Panc1 (cell line): ENCODE data around the gene ADAMTS13. TPM values are rescaled to one million over a fixed set of nuclear protein-coding genes. Genes with fewer than 3 reads are reported as not detected.

ENCODE experiments used
- ATAC-seq: fragments of 200-7000 bp; cut with Tn5 transposase; 2 replicates; pipeline ENCODE4 v1.9.1; 2020; ENCODE audit warnings: mild to moderate bottlenecking, moderate library complexity
- BruUV-seq: library from RNA; stranded (reverse); fragments of 400-500 nt; replicated peaks from 2 replicates; lab custom pipeline; 2021; lab: Mats Ljungman, UMichigan
- CTCF ChIA-PET: fragments of 300-600 bp; sonication (Branson Sonifier 250); formaldehyde crosslinking; loops from one replicate; lab custom pipeline; 2022; ENCODE audit warnings: antibody characterized with exemption; lab: Charles Lee
- POLR2A ChIA-PET: fragments of 300-600 bp; sonication (Branson Sonifier 250); formaldehyde crosslinking; loops from one replicate; lab custom pipeline; 2022; ENCODE audit warnings: antibody characterized with exemption; lab: Charles Lee
- DNase-seq: peaks from one replicate; pipeline ENCODE4 v3.0.0-alpha.2; 2010; ENCODE audit warnings: low read depth, low spot score
- H3K27ac ChIP-seq: 2 replicates; pipeline ENCODE4 v1.5.1; 2011; ENCODE audit warnings: mild to moderate bottlenecking, low read length, inconsistent platforms
- H3K27me3 ChIP-seq: fragments of 200-500 bp; sonication (Bioruptor generic); 2 replicates; pipeline ENCODE4 v1.6.0; 2014; ENCODE audit warnings: low read length, inconsistent platforms; ENCODE audit not compliant: control insufficient read depth, insufficient read depth
- H3K36me3 ChIP-seq: fragments of 200-500 bp; sonication (Bioruptor generic); 2 replicates; pipeline ENCODE4 v1.5.1; 2014; ENCODE audit warnings: inconsistent platforms, mild to moderate bottlenecking, low read length, moderate library complexity; ENCODE audit not compliant: control insufficient read depth, insufficient read depth
- H3K4me1 ChIP-seq: 2 replicates; pipeline ENCODE4 v1.5.1; 2011; ENCODE audit warnings: inconsistent platforms, mild to moderate bottlenecking, low read length, moderate library complexity; ENCODE audit not compliant: control insufficient read depth, insufficient read depth
- H3K4me3 ChIP-seq, 2 experiments: 2 replicates each; pipeline ENCODE4 v1.5.1; 2011 to 2012; ENCODE audit warnings: low read depth in 2 of 2, low read length in 2 of 2, mild to moderate bottlenecking in 2 of 2, inconsistent platforms in 1 of 2, moderate library complexity in 1 of 2
- H3K9me3 ChIP-seq: fragments of 200-500 bp; sonication (Bioruptor generic); 2 replicates; pipeline ENCODE4 v1.5.1; 2014; ENCODE audit warnings: low read depth, mild to moderate bottlenecking, inconsistent platforms, low read length, moderate library complexity; ENCODE audit not compliant: control insufficient read depth, insufficient read depth
- POLR2AphosphoS5 ChIP-seq: IDR thresholded peaks from 2 replicates; pipeline ENCODE4 v1.6.1; 2012; ENCODE audit warnings: mild to moderate bottlenecking, low read depth, low read length, moderate library complexity
- REST ChIP-seq, 2 experiments: IDR thresholded peaks; 2 replicates each; pipeline ENCODE4 v1.6.1; 2011 to 2012; ENCODE audit warnings: low read depth in 2 of 2, control low read depth in 1 of 2, low read length in 1 of 2, mild to moderate bottlenecking in 1 of 2, moderate library complexity in 1 of 2; ENCODE audit not compliant: insufficient read depth in 1 of 2
- SIN3A ChIP-seq: IDR thresholded peaks from 2 replicates; pipeline ENCODE4 v1.6.1; 2012; ENCODE audit warnings: low read depth, mild to moderate bottlenecking, low read length, moderate library complexity, borderline replicate concordance; ENCODE audit not compliant: insufficient read depth
- TCF7L2 ChIP-seq: IDR thresholded peaks from 2 replicates; pipeline ENCODE4 v1.6.1; 2011; ENCODE audit warnings: mild to moderate bottlenecking, low read depth, low read length, inconsistent platforms
- in situ Hi-C: cut with HindIII; loops from 2 replicates; pipeline ENCODE4 v1.10.0; 2016; ENCODE audit warnings: low sequenced_read_pairs, low pct_unique_long_range_greater_than_20kb
- intact Hi-C: fragments of 100-400 bp; cut with micrococcal nuclease; formaldehyde crosslinking; loops from one replicate; pipeline ENCODE4 v1.10.0; 2022; ENCODE audit not compliant: unreplicated experiment
- total RNA-seq: library from RNA; stranded (reverse); gene quantifications from one replicate; pipeline ENCODE4 v1.2.1, GENCODE V29; 2021; ENCODE audit not compliant: unreplicated experiment
- TF ChIP-seq, protein P1 (sequence below): fragments of 450-650 bp; IDR thresholded peaks from 2 replicates; pipeline ENCODE4 v1.5.1; 2017; ENCODE audit warnings: mild to moderate bottlenecking

Gene ADAMTS13
- total RNA-seq, 1 experiment from 2014 or later = 3.4 TPM

DNA sequence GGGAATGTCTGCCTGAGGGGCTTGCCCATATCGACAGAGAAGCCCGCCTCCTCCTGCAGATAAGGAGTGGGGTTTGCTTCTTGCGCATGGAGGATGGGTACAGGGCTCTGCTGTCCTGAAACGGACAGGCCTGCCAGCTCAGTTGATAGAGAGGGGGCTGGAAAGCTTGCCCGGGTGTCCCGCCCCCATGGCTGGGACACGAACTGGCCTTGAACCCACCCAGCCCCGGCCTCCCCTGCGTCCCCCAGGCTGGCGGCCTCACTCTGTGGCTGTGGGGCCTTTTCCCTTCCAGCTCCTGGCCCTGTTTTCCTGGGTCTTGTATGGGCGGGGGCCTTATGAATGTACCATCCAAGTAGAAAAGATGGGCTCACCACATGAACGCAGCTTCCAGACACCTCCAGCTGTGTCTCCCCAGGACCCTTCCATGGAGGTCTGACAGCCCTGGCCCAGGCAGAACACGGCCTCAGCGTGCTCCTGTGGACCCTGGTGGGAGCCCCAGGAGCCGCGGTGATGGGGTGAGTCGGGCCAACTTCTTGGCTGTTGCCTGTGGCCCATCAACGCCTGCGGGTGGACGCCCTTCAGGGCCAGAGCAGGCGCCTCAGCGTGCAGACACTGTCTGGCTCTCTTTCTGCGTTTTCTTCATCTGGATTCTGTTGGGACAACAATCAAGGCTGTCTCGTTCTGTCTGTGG is 72.6 kb downstream of the ADAMTS13 start:
- ChIA-PET CTCF (no interaction called here), POLR2A (no interaction called here)
- no peaks in the 10 kb centered on the region for H3K36me3 ChIP-seq
- H3K9me3 ChIP-seq = no peaks in the 10 kb centered on the region
- no peak overlapping the region for H3K27ac ChIP-seq
- no peak for ATAC-seq
- H3K4me1 ChIP-seq = no peaks in the 10 kb centered on the region; the same call in 1 of the 2 replicates
- H3K27me3 ChIP-seq = no peaks in the 10 kb centered on the region
- intact Hi-C loops = no loop called here
- TF ChIP-seq TCF7L2 (no peak), SIN3A (no peak), REST (IDR thresholded peaks at IDR 0.05; ENCODE audit: insufficient read depth in 1 of 2, low read depth in 2 of 2, low read length in 1 of 2) (no peak), POLR2AphosphoS5 (no peak)
- TF ChIP-seq, protein P1, sequence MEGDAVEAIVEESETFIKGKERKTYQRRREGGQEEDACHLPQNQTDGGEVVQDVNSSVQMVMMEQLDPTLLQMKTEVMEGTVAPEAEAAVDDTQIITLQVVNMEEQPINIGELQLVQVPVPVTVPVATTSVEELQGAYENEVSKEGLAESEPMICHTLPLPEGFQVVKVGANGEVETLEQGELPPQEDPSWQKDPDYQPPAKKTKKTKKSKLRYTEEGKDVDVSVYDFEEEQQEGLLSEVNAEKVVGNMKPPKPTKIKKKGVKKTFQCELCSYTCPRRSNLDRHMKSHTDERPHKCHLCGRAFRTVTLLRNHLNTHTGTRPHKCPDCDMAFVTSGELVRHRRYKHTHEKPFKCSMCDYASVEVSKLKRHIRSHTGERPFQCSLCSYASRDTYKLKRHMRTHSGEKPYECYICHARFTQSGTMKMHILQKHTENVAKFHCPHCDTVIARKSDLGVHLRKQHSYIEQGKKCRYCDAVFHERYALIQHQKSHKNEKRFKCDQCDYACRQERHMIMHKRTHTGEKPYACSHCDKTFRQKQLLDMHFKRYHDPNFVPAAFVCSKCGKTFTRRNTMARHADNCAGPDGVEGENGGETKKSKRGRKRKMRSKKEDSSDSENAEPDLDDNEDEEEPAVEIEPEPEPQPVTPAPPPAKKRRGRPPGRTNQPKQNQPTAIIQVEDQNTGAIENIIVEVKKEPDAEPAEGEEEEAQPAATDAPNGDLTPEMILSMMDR = no peak
- DNase-seq = no peak
- in situ Hi-C loops = no loop called here
- BruUV-seq = no TSS peak
- no peak overlapping the region for H3K4me3 ChIP-seq

- Histone ChIP-seq H3K27me3 (no peaks in the 10 kb centered on the region), H3K27ac (no peak overlapping the region), H3K4me3 (no peak overlapping the region), H3K36me3 (no peaks in the 10 kb centered on the region), H3K4me1 (no peaks in the 10 kb centered on the region; the same call in 1 of the 2 replicates), H3K9me3 (no peaks in the 10 kb centered on the region)
- ATAC-seq (no peak), DNase-seq (no peak)
- BruUV-seq = no TSS peak
- intact Hi-C loops (no loop called here), in situ Hi-C loops (no loop called here)
- CTCF ChIA-PET = no interaction called here
- TF ChIP-seq SIN3A (no peak), REST (IDR thresholded peaks at IDR 0.05; ENCODE audit: insufficient read depth in 1 of 2, low read depth in 2 of 2, low read length in 1 of 2) (no peak), POLR2AphosphoS5 (no peak), TCF7L2 (no peak)
- TF ChIP-seq, protein P1 = no peak
- POLR2A ChIA-PET = no interaction called here
Observed at GRCh38 chr9:133495327-133496293, 73.4 kb downstream of the ADAMTS13 start.
